Hematopoietic multipotent progenitor cell treated with erythropoietin and hydrocortisone succinate and interleukin-3 and kit ligand, for 6 days (in vitro differentiated cells): ENCODE results near the gene NR1I2.

ENCODE experiments used
- DNase-seq: peaks from one replicate; pipeline ENCODE4 v3.0.0-alpha.2; 2015

The NR1I2 gene

DNA sequence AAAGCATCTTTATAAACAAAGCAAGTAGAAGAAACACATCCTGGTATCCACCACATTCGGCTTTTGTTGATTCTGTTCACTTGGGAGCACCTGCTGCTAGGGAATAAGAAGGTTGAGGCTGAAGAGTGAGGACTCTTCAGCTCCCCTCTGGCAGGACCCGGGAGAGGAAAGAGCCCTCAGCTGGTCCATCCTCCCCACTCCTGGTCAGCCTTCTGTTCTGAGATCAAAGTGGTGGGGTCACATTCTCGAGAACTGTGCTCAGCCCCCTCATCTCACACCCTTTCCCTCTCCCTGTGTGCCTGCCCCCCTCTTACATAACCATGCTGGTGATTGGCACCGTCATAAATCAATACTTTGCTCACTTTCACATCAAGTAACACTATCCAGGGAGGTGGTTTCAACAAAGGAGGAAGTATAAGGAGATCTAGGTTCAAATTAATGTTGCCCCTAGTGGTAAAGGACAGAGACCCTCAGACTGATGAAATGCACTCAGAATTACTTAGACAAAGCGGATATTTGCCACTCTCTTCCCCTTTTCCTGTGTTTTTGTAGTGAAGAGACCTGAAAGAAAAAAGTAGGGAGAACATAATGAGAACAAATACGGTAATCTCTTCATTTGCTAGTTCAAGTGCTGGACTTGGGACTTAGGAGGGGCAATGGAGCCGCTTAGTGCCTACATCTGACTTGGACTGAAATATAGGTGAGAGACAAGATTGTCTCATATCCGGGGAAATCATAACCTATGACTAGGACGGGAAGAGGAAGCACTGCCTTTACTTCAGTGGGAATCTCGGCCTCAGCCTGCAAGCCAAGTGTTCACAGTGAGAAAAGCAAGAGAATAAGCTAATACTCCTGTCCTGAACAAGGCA, at the start of gene NR1I2:
Gene NR1I2 (plus strand): TSS at position 772 of the 869 bp plus-strand sequence.
- DNase-seq, result peak; percentile 18

DNA sequence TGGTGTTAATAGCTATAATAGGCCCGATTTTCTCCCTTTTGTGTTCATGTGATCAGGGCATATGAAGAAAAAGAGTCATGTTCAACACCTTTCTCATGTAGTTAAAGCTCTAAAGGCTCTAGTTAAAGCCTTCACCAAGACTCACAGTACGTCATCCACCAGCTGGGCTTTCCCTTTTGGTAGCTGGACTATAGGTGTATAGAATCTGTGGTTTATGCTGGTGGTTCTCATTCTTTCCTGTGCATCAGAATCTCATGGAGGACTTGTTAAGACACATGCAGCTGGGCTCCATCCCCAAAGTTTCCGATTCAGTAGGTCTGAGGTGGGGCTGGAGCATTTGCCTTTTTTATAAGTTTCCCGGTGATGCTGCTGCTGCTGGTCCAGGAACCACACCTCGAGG, 48.1 kb upstream of the NR1I2 start:
- no peak for DNase-seq

DNA sequence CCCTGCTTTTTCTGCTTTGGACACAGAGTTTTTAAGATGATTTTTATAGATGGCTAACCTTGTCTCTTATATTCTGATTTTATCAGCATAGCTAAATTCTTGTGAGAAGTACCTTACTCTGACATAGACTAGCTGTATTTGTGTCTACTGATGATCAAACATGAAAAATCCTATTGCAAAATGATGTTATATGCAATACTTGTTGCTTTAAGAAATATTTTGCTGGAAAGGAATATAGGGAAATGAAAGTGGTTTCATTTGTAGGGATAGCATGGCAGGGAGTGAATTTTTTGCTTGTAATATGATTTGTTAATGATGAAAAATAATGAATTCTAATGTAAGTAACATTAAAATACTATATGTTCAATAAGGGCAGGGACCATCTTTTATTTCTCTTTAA, 43.2 kb upstream of the NR1I2 start:
- no peak for DNase-seq

DNA sequence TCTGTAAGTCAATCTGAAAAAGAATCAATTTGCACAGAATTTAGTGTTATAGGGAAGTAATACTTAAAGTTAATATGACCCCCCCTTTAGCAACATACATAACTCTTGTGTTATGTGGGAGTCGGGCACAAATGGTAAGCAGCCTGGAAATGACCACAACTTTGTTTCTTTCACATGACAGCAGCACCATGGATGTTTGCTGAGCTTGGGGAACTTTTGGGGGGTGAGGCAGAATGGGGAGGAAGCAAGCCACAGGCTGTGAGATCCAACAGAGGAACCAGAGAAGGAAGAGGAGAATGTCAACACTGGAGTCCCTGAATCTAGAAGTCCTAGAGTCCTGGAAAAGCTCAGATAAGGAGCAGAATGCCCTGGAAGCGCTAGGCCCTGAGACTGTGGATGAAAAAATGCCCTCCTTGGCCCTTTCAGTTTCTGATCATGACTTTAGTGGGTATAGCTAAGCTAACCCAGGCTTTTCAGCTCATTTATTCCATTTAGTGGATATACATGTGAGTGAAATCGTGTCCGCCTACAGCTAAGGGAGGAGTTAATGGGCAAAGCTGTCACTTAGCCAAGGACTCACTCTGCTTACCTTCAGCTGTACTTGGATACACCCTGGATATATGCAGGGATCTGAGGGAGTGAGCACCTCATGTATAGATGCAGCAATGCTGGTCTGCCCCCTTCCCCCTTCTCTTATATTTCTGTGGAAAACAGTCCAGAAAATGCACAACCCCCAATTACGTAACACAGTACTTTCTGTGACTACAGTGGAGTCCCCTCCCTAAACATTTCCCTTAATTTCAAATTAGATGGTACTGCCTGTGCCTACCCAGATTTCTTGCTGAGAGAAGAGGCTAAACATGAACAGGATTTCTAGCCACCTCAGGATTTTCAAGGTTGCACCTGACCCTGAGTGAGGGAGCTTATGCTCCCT, 40.0 kb upstream of the NR1I2 start:
- no peak for DNase-seq

DNA sequence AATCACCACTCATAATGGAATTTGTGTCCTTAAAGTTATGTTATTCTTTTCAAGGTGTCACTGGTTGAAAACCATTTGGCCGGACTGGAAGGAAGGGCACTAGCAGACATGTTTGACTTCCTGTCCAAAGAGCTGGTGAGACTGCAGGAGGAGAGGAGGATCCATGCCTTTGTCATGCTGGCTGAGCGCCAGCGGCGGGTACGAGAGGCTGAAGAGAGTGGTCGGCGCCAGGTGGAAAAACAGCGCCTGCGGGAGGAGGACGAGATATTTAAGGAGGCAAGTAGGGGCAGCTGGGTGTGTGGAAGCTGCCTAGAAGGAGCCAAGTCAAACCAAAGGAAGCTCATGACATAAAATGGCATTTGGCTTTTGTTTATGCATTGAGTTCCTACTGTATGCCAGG, 38.0 kb upstream of the NR1I2 start:
- no peak for DNase-seq

DNA sequence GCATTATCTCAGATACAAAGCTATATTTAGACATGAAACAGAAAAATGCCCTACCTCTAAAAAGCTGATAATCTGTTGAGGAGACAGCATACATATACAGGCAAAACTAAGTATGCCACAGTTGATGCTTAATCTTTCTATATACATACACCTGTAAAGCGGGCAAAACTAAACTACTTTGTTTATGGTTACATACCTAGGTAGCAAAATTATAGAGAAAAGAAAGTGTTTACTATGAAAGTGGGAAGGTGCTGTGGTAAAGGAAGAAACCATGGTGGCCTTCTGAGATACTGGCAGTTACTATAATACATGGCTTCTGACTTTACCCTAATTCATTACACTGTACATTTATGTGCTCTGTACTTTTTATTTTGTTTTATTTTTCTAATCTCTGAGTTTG, 36.0 kb upstream of the NR1I2 start:
- no peak for DNase-seq

DNA sequence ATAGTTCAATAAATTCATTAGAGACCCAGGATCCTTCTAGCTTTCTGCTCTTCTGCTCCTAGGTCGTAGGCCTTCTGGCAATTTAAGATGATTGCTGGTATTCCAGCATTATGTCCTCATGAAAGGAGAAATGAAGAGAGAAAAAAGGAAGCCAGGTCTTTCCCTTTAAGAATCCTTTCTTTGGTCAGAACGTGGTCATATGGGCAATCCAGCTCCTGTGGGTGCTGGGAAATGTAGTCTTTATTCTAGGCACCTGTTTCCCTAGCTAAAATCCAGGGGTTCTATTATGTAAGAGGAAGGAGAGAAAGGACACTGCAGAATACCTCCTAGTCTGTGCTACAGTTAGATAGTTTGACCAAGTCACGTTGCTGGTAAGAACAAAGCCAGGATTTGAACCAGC, 35.5 kb upstream of the NR1I2 start:
- DNase-seq, result no peak

DNA sequence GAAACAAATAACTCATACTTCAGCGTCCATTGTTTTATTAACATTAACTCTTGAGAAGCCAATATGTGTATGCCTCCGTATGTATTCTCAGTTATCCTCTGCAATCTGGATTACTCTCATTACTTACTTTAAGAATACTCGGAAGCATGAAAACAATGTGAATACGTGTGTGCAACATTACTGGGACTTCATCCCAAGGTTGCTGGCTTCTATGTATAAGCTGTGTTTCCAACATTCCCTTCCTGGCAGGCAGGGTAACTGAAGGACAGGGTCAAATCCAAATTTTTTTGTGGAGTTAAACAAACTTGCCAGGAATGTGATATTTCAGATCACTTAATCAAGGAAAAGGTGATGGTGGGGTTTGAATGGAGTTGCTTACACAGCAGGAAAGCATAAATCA, 34.5 kb upstream of the NR1I2 start:
- DNase-seq, result no peak

DNA sequence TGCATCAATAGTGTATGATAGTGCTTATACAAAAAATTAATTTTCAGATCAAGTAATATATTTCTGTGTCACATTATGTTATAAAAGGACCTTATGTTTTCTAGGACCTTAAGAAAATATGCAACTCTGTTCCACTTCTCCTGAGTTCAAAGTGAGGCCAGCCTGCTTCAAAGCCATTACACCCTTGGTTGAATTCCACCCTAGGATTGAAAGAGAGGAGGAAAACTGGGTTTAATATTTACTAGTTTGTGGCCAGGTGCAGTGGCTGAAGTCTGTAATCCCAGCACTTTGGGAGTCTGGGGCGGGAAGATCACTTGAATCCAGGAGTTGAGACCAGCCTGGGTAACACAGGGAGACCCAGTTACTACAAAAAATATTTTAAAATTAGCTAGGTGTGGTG, 32.9 kb upstream of the NR1I2 start:
- no peak for DNase-seq

DNA sequence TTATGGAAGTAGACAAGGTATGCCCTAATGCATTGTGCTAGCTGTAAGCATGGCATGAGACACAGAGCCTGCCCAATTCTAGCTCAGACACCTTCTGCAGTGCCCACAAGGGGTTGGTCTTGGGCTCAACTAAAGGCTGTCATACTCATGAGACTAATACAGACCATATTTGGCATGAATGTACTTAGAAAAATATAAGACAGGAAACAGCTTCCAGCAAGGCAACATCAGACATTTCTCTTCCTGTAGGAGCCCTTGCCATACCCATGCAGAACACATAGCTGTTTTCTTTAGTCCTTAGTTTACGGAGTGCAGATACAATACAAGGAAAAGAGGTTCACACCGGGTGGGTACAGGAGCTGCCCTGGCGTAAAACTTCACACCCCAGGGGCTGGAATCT, 30.5 kb upstream of the NR1I2 start:
- no peak for DNase-seq

DNA sequence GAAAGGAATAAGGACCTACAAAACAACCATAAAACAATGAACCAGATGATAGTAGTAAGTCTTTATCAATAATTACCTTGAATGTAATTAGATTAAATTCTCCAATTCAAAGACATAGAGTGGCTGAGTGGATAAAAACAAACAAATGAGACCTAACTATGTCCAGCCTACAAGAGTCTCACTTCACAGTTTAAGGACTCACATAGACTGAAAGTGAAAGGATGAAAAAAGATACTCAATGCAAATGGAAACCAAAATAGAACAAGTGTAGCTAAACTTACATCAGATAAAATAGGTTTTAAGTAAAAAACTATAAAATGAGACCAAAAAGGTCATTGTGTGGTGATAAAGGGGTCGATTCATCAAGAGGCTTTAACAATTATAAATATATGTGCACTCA, 21.9 kb upstream of the NR1I2 start:
- DNase-seq, result no peak

DNA sequence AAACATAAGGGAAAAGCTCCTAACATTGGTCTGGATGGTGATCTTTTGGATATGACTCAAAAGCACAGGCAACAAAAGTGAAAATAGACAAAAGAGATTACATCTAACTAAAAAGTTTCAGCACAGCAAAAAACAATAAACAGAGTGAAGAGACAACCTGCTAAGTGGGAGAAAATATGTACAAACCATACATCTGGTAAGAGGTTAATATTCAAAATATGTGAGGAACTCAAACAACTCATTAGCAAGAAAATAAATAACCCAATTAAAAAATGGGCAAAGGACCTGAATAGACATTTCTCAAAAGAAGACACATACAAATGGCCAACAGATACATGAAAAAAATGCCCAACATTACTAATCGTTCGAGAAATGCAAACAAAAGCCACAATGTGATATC, 19.0 kb upstream of the NR1I2 start:
- no peak for DNase-seq

DNA sequence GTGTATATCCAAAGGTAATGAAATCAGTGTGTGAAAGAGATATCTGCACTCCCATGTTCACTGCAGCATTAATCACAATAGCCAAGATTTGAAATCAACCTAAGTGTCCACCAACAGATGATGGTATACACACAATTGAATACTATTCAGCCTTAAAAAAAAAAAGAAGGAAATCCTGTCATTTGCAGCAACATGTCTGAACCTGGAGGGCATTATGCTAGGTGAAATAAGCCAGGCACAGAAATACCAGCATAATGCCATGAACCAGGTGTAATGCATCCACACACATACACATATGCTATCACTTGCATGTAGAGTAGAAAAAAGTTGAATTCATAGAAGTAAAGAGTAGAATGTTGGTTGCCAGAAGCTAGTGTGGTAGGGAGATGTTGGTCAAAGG, 18.4 kb upstream of the NR1I2 start:
- no peak for DNase-seq

DNA sequence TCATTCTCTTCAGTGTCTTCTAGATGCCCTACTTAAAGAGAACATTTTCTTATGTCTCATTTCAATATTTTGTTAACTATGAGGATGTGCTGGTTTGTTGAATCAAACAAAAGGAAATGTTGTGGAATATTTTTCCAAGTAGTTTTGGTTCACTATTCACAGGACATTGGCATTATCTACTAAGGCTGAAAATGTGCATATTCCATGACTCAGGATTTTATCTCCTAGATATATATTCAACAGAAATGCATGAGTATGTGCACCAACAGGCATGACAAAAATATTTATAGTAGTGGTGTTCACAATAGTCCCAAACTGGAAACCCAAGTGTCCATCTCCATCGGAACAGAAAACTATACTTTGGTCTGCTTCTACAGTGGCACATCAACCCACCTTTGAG, 16.7 kb upstream of the NR1I2 start:
- DNase-seq, result no peak

DNA sequence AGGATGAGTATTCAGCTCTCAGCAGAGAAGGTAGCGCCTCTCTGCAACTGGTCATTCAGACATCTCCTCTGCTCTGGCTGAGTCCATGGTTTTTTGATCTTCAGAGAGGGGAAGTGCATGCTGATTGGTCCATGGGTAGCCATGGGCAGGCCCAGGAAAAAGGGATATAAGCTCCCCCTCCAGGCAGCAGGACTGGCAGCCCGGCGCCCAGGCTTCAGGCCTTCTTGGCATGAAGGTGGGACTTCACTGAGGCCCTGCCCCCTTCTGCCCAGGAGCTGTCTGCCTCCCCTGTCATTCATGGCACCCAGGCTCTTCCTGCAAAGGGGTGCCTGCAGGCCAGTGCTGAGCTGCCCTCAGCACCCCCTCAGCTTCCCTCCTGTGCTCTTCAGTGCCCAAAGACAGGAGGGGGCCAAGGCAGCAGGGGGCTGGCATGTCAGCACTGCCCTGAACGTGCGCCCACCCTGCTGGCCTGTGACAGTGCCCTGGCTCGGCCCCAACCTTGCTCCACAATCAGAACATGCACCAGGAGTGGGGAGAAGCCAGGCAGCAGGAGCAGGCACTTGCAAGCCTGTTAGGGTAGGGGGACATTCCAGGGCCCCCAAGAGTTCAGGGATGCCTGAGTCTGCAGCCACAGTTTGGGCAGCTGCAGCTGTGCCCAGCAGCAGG, 13.8 kb upstream of the NR1I2 start:
- DNase-seq, result no peak

DNA sequence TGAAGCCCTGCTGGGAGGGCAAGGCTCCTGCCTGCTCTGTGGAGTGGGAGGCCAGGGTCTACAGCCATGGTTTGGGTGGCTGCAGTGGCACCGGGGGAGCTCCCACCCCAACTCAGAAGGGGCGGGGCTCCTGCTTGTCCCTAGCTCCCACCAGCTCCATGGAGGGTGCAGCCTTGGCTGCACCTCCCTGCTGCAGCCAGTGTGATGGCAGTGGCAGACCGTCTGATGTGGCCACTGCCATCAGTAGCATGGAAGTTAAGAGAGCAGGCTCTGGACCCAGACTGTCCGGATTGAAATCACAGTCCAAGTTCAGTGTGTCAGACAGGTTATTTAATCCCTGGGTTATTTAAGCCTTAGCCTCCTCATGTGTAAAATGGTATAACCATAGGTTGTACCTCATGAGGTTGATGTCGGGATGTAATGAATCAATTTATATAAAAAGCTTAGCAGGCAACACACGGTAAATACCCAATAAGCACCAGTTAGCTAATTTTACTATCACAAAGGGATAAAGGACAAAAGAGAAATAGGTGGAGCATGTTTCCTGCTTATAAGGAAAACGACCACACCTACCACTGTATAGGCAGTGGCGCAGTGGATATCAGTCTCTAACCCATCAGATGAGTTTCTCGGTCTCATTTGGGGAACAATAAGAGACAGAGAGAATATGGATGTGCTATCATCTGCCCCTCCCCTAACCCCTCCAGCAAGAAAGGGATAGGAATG, 13.1 kb upstream of the NR1I2 start:
- DNase-seq, result no peak

DNA sequence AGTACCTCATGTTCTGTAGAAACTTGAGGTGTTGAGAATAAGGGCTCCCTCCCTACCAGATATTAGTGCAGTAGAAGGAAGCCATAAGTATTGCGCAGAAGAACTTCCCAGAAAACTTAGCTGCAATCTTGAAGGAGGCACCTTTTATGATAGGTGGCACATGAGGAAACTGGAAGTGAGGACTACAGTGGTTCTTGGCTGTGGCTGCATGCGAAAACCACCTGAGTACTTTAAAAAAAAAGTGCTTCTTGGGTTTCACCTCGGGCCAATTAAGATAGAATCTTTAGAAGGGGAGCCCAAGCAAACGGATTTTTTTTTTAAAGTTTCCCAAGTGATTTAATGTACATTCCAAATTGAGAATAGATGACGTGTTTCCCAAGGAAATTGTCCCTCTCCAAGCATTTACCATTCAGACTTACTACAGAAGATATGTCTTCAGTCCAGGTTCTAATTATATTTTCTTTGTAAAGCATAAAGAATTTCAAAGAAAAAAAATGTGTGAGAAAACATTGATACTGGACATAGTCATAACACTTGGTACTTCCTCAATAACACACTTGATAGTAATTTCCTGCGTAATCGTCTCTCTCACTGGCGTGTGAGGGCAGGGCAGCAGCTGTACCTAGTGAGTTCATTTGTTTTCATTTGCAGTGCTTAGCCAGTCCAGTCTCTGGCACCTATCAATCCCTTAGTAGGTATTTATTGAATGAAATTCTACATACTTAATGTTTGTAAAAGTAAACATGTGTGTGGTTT, 12.3 kb upstream of the NR1I2 start:
- DNase-seq, result peak; percentile 15

DNA sequence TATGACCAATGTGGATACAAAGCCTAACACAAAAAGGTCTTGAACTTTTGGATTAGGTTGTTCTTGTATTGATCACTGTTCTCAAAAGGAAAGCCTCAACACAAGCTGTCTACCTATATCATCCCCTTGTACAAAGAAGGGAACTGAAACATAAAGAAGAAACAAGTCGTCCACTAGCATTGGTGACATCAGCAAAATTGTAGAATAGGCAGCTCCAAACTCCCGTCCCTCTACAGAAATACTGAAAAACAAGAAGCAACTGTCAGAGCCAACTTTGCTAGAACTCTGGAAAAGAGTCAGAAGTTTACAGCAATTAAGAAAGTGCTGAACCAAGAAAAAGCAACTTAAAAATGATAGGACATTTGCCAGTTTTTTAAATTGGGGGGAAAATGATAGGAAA, 7.5 kb upstream of the NR1I2 start:
- no peak for DNase-seq

DNA sequence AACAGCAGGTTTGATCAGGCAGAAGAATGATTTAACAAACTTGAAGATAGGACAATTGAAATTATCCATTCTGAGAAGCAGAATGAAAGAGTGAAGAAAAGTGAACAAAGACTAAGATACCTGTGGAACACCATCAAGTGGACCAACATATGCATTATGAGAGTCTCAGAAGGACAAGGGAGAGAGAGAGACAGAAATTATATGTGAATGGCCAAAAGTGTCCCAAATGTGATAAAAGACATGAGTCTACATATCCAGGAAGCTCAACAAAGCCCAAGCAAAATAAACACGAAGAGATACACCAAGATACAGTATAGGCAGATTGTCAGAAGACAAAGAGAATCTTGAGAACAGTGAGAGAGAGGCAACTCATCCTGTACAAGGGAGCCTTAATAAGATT, 5.6 kb upstream of the NR1I2 start:
- DNase-seq, result no peak

DNA sequence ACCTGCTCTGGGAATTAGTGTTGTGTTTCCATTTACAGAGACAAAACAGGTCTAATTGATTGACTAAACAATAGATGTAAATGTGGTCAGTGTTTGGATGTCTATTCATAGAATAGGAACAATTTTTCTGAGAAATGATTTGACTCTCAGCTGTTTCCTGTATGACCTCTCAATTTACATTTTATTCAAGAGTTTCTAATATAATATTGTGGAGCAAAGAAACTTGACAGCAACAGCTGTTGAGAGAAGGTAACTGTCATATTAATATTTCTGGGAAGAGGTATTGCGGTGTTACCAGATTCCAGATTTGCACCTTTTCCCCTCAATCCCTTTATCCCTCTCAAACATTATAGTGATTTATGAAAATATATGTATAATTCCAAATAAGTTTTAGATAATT, 3.7 kb upstream of the NR1I2 start:
- no peak for DNase-seq

DNA sequence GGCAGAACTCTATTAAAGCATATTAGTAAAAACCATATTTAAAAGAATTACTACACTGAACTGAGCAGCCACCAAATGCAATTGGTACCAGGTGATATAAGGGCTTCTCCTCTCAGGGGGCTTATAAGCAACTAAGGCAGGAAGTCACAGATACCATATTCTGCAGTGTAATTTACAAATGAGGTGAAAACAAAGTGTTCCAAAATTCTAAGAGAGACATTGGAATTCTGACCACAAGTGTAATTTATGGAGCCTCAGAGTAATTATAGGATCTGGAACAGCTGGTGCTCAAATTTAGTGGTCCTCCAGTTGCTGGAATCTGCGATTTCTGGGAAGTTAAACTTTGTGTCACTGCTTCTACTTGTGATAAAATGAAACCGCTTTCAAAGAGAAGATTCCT, 3.1 kb upstream of the NR1I2 start:
- no peak for DNase-seq
